Activated effector memory CD4-positive, alpha-beta T cell treated with anti-CD3 and anti-CD28 coated beads, Interleukin-2, amount 50 U/mL, for 16 hours (primary cell): ENCODE data around the gene TSPAN14.

ENCODE experiments used
- DNase-seq: peaks from one replicate; pipeline ENCODE4 v3.0.0-alpha.2; 2020

The TSPAN14 gene

GRCh38 chr10:80455461-80456349 lies 1.6 kb downstream of the TSPAN14 start:
- peak; percentile 61 for DNase-seq

- DNase-seq = peak; percentile 63
Measured at GRCh38 chr10:80457554-80458262, 3.6 kb downstream of the TSPAN14 start.

GRCh38 chr10:80458263-80458625 lies 4.1 kb downstream of the TSPAN14 start:
- peak; percentile 58 for DNase-seq

GRCh38 chr10:80458638-80459037 lies 4.5 kb downstream of the TSPAN14 start:
- DNase-seq = no peak

- DNase-seq = peak; percentile 84
Measured at GRCh38 chr10:80459047-80459865, 5.1 kb downstream of the TSPAN14 start.

GRCh38 chr10:80460399-80461207 lies 6.5 kb downstream of the TSPAN14 start:
- DNase-seq = peak; percentile 63

- peak; percentile 63 for DNase-seq
Measured at GRCh38 chr10:80461208-80462183, 7.4 kb downstream of the TSPAN14 start.

GRCh38 chr10:80462299-80462980 lies 8.3 kb downstream of the TSPAN14 start:
- DNase-seq = peak; percentile 51

- DNase-seq = no peak
Measured at GRCh38 chr10:80462981-80463741, 9.1 kb downstream of the TSPAN14 start.

- DNase-seq = no peak
Measured at GRCh38 chr10:80463868-80464267, 9.8 kb downstream of the TSPAN14 start.

GRCh38 chr10:80464557-80465450 lies 10.7 kb downstream of the TSPAN14 start:
- peak; percentile 75 for DNase-seq

GRCh38 chr10:80465451-80465835 lies 11.3 kb downstream of the TSPAN14 start:
- DNase-seq = no peak

GRCh38 chr10:80465839-80466590 lies 11.9 kb downstream of the TSPAN14 start:
- peak; percentile 82 for DNase-seq

- no peak for DNase-seq
Measured at GRCh38 chr10:80466724-80467326, 12.7 kb downstream of the TSPAN14 start.

GRCh38 chr10:80468002-80468401 lies 13.9 kb downstream of the TSPAN14 start:
- DNase-seq = peak; percentile 87

- DNase-seq = peak; percentile 70
Measured at GRCh38 chr10:80468806-80469421, 14.8 kb downstream of the TSPAN14 start.

GRCh38 chr10:80470266-80470665 lies 16.2 kb downstream of the TSPAN14 start:
- DNase-seq = no peak
